DOHH2 (cell line): ENCODE data around the gene SPON1.

Experiments used
- EZH2phosphoT487 ChIP-seq: fragments of 200-600 bp; sonication (generic); IDR thresholded peaks from 2 replicates; pipeline ENCODE4 v1.6.1; 2017; ENCODE audit warnings: borderline replicate concordance, mild to moderate bottlenecking, antibody characterized with exemption, low read length, moderate library complexity, mixed read lengths
- TF ChIP-seq, protein P1 (sequence below): fragments of 200-600 bp; sonication (generic); IDR thresholded peaks from one replicate; pipeline ENCODE4 v1.5.1; 2014; ENCODE audit warnings: antibody characterized with exemption, mild to moderate bottlenecking, low read depth, low read length; ENCODE audit not compliant: poor library complexity, severe bottlenecking

DNA sequence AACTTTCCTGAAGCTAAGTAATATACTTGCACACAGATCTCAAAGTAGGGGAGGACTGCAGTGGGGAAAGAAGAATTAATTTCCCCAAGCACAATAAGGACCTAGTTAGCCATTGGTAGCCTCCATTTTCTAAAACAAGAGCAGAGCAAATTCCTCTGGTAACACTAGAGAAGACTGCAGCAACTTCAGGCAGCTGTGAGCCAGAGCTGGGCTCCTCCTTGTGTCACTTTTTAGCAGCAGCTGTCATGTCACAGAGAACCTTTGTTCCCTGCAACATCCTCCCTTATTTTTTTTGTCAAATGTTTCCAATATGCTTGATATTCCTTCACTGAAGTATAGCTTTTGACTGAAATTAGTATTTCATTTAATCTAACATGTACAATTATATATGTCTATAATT, 342.1 kb downstream of the SPON1 start:
- TF ChIP-seq, protein P1, sequence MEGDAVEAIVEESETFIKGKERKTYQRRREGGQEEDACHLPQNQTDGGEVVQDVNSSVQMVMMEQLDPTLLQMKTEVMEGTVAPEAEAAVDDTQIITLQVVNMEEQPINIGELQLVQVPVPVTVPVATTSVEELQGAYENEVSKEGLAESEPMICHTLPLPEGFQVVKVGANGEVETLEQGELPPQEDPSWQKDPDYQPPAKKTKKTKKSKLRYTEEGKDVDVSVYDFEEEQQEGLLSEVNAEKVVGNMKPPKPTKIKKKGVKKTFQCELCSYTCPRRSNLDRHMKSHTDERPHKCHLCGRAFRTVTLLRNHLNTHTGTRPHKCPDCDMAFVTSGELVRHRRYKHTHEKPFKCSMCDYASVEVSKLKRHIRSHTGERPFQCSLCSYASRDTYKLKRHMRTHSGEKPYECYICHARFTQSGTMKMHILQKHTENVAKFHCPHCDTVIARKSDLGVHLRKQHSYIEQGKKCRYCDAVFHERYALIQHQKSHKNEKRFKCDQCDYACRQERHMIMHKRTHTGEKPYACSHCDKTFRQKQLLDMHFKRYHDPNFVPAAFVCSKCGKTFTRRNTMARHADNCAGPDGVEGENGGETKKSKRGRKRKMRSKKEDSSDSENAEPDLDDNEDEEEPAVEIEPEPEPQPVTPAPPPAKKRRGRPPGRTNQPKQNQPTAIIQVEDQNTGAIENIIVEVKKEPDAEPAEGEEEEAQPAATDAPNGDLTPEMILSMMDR: no peak
- TF ChIP-seq EZH2phosphoT487: no peak
